ENCODE results near the gene CBX8. TPM values are rescaled to one million over a fixed set of nuclear protein-coding genes. Genes with fewer than 3 reads are reported as not detected.

CBX8 gene
- total RNA-seq, 3 donors from 2014 or later, result 1.7 to 4.3 (median 3.1) TPM

DNA sequence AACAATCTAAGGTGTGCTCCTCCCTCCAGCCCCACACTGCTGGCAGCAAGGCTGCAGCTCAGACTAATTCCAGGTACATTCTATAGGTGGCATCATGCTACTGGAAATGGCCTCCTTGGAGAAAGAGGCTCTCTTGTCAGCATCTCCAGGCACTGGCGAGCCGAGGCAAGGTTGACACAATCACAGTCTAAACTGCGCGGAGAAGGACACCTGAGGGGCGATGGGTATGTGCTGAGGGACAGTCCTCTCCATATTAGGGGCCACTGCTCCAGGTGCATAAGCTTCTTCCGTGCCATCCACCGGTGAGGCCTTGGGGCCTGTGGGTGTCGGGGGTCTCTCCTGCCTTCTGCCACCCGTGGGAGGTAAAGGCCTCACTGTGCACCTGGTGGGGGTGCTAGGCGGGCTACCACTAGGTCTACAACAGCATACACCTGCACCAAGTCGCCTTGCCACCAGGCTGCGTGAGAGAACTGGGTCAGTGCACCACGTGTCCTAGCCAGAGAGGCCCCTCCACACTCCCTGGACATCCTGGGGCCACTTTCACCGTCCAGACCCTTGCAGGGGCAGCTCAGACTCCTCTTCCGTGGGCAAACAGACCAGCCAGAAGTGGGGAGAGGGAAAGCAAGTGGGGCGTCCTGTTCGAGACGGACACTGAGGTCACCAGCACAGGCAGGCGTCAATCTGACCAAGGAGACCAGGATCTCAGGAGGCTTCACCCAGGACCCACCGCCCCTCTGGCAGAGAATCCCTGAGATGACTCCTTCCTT lies 12.1 kb upstream of the CBX8 start:
- H3K4me3 Mint-ChIP-seq, result no peak overlapping the region
- H3K9me3 Mint-ChIP-seq, result no peaks in the 10 kb centered on the region
- no peaks in the 10 kb centered on the region for H3K36me3 Mint-ChIP-seq (ENCODE audit: insufficient read depth)
- H3K27me3 Mint-ChIP-seq (ENCODE audit: low read depth), result peaks cover 65% of the 10 kb centered on the region
- DNase-seq (no peak), ATAC-seq (no peak)
- peaks cover 32% of the 10 kb centered on the region for H3K4me1 Mint-ChIP-seq (ENCODE audit: low read depth)

DNA sequence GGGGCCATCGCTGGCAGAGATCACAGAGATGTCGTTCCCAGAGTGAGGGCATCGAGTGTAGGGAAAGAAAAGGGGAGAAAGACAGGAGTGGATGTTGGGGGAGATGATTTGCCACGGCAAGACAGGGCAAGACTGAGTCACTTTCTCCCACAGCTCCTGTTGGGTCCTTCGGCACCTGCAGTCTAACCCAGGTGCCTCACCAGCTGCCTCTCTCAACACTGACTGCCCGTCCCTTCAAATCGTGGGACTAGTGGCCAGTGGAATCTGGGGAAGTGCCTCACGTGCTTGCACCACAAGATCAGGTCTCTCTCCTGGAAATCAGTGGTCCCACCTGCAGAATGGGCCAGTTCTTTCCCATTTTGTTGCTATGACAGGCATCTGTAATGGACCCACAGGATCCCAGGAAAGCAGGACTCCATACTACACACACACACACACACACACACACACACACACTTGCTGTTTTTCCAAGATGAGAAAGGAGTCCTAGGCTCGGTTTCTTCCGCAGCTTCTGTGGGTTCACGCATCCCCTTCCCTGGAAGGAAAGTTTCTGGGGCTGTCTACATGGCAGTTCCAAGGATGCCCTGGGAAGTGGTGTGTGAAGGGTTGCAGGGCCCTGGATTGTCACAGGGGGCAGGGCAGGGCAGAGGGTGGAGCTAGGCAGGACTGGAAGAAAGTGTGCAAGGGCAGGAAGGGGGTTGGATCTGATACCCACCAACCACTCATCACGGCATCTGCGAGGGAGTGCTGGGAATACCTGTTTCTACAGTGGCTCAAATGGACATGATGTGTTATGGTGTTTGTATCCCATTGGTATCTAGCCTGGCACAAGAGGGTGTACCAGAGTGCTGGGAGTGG lies 10.2 kb upstream of the CBX8 start:
- no peak for DNase-seq
- no peaks in the 10 kb centered on the region for H3K9me3 Mint-ChIP-seq
- H3K4me1 Mint-ChIP-seq (ENCODE audit: low read depth), result peaks cover 30% of the 10 kb centered on the region

DNA sequence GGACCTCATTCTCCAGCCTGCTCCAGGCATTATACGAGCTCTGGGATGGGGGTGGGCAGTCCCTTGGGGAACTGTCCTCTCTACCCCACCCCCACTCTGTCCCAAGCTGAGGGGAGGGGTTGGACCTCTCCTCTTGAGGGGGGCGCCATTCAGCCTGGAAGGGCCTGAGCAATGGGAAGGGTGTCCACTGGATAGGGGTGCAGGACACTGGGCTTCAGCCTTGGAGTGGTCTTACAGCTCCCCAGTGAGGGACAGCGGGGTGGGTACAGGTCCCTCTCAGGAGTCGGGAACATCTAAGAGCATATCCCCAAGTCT lies 9.5 kb upstream of the CBX8 start:
- Mint-ChIP-seq H3K27me3 (ENCODE audit: low read depth) (peaks cover 71% of the 10 kb centered on the region), H3K9me3 (no peaks in the 10 kb centered on the region), H3K4me3 (no peak overlapping the region), H3K4me1 (ENCODE audit: low read depth) (peaks cover 29% of the 10 kb centered on the region), H3K36me3 (ENCODE audit: insufficient read depth) (no peaks in the 10 kb centered on the region)
- ATAC-seq (no peak), DNase-seq (no peak)

More for the DNA sequence above, 10.2 kb upstream of the CBX8 start:
- Mint-ChIP-seq H3K27me3 (ENCODE audit: low read depth) (peaks cover 71% of the 10 kb centered on the region), H3K36me3 (ENCODE audit: insufficient read depth) (no peaks in the 10 kb centered on the region), H3K4me3 (no peak overlapping the region)
- ATAC-seq, result no peak

- no peak for DNase-seq
- H3K9me3 Mint-ChIP-seq, result no peaks in the 10 kb centered on the region
- peak overlapping the region; percentile 50 for H3K4me3 Mint-ChIP-seq
- peak; percentile 4 to 8 for ATAC-seq
- peaks cover 31% of the 10 kb centered on the region for H3K4me1 Mint-ChIP-seq (ENCODE audit: low read depth)
- no peaks in the 10 kb centered on the region for H3K36me3 Mint-ChIP-seq (ENCODE audit: insufficient read depth)
- peaks cover 75% of the 10 kb centered on the region for H3K27me3 Mint-ChIP-seq (ENCODE audit: low read depth)
Observed at GRCh38 chr17:79804856-79805696, 8.2 kb upstream of the CBX8 start.

DNA sequence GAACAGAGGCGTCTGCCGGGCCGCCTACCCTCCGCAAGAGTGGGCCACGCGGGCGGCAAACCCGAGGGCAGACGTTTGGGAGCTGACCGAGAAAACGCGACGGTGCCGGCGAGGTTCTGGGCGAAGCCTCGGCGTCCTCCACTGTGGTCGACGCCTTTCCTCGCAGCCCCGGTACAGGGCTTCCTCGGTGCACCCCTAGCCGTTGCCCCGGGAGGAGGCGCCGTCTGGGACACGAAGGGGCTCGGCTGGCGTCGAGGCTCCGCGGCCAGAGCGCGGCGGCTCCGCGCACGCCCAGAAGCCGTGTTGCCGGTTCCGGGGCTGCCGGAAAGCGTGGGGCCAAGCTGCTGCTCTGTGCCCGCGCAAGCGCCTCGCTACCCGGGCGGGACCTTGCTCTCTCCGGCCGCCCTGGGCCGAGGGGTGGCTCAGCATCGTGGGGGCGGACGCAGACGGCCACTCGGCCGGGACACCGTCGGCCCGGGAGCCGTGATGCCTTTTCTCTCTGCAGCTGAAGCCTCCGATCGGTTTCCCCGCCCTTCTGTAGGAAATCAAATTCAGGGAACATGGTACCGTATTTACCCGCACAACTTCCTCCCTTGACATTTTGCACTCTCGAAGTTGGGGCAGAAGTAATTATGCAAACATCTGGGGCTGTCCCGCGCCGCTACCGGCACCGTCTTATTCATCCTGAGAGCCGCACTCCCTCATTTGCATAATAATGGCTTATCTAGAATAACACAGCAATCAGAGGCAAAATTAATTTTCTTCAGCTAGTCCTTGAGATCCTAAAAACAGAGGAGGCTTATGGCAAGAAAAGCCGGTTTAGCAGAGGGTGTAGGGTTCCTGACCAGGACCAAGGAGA lies 7.3 kb upstream of the CBX8 start:
- Mint-ChIP-seq H3K4me1 (ENCODE audit: low read depth) (peaks cover 38% of the 10 kb centered on the region), H3K27me3 (ENCODE audit: low read depth) (peaks cover 82% of the 10 kb centered on the region), H3K4me3 (peak overlapping the region; percentile 50), H3K36me3 (ENCODE audit: insufficient read depth) (no peaks in the 10 kb centered on the region), H3K9me3 (no peaks in the 10 kb centered on the region)
- DNase-seq (peak; percentile 61), ATAC-seq (peak; percentile 90 to 91)

- Mint-ChIP-seq H3K36me3 (ENCODE audit: insufficient read depth) (no peaks in the 10 kb centered on the region), H3K9me3 (no peaks in the 10 kb centered on the region), H3K4me1 (ENCODE audit: low read depth) (peaks cover 41% of the 10 kb centered on the region), H3K4me3 (no peak overlapping the region), H3K27me3 (ENCODE audit: low read depth) (peaks cover 79% of the 10 kb centered on the region)
- DNase-seq, result no peak
- no peak for ATAC-seq
Observed at GRCh38 chr17:79803421-79803996, 6.6 kb upstream of the CBX8 start.

DNA sequence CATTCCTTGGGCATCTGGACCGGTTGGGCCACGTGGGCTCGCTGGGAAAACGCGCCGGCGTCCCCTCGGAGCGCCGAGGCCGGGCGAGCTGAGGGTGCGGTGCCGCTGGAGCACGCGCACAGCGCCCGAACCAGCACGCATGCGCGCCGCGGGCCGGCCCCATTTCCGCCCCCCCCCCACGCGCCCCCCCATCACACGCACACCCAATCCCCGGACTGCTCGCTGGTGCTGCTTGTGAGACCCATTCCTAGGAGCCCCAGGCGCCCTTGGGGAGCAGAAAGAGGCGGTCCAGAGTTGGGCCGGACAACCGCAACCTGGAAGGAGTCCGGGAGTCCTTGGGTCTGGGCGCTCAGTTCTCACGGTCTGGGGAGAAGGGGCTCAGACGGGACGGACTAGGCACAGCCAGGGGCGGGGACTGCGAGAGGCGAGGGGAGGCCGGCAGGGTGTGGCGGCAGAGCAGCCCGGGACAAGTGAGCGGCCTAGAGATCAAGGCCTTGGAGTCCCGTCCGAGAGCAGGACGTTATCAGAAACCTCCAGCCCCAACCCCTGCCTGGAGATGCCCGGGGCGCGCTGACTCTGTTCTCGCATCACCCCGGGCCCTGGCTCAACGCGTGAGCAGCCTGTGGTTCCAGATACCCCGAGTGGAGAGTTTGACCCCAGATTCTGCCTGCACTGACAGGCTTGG lies 6.0 kb upstream of the CBX8 start:
- Mint-ChIP-seq H3K27me3 (ENCODE audit: low read depth) (peaks cover 75% of the 10 kb centered on the region), H3K9me3 (no peaks in the 10 kb centered on the region), H3K36me3 (ENCODE audit: insufficient read depth) (no peaks in the 10 kb centered on the region), H3K4me1 (ENCODE audit: low read depth) (peaks cover 43% of the 10 kb centered on the region), H3K4me3 (no peak overlapping the region)
- ATAC-seq (no peak), DNase-seq (no peak)

DNA sequence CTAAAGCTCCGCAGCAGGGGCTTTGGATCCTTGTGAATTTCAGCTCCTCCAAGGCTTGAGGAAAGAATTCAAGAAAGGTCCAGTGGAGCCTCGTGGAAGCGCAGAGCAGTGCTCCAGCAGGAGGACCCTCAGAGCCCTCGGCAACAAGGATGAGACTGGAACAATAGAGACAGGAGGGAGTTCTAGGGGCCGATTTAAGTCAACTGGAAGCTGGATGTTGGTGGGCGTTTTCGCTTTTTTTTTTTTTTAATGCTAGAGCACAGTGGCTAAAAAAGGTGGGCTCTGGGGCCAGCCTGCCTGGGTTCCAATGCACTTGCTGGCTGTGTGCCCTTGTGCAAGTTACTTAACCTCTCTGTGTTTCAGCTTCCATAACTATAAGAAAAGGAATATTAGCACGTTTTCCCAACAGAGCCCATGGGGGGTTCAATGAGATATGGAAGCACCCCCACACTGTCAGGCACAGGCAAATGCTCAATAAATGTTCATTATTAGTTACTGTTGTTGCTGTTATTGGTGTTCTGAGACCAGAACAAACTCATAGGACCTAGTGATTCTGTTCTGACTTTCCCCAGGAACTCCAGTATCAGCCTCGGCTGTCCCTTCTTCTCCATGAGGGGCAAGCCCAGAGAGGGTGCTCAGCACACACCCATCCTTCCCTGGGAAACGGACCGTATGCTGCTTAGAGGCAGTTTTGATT lies 5.3 kb upstream of the CBX8 start:
- Mint-ChIP-seq H3K27me3 (ENCODE audit: low read depth) (peaks cover 68% of the 10 kb centered on the region), H3K4me3 (no peak overlapping the region), H3K9me3 (no peaks in the 10 kb centered on the region), H3K4me1 (ENCODE audit: low read depth) (peaks cover 43% of the 10 kb centered on the region), H3K36me3 (ENCODE audit: insufficient read depth) (no peaks in the 10 kb centered on the region)
- no peak for DNase-seq
- no peak for ATAC-seq

DNA sequence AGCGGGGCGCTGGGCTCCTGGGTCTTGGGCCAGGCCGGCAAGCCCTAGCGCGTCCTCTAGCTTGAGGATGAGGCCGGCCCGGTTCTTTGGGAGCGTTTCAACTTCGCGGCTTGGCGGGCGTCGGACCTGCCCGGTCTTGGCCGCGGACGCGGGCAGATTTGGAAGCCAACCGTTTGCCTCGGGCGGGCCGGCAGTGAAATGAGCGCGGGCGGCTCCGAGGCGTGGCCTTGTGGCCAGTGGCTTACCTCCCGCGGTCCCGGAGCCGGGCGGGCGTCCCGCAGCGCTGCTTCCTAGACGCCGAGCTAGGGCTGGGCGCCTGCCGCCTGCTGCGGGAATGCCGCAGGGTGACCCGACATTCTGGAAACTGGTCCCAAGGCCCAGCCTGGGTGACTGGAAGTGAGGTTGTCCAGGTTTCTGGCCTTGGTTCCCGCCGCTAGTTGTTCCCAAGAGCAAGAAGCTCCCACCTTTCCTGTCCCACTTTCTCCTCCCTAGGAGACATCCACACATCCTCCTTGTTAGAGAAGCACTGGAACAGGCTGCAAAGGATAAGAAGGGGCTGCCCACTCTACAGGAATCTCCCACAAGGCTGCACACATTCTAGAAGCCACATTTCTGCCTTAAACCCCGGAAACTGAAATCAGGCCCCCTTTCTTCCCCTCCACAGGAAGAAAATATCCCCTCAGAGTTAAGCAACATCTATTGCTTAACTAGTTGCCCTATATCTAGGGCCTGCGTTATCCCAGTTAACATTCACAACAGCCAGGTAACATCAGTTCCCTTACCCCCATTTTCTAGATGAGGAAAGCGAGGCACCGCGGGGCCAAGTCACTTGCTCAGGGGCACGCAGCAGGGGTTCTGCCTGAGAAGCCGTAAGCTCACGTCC lies 4.5 kb upstream of the CBX8 start:
- H3K36me3 Mint-ChIP-seq (ENCODE audit: insufficient read depth), result no peaks in the 10 kb centered on the region
- no peak overlapping the region for H3K4me3 Mint-ChIP-seq
- H3K4me1 Mint-ChIP-seq (ENCODE audit: low read depth), result peaks cover 44% of the 10 kb centered on the region
- ATAC-seq, result no peak
- peaks cover 61% of the 10 kb centered on the region for H3K27me3 Mint-ChIP-seq (ENCODE audit: low read depth)
- no peak for DNase-seq
- no peaks in the 10 kb centered on the region for H3K9me3 Mint-ChIP-seq

GRCh38 chr17:79800325-79801155 lies 3.7 kb upstream of the CBX8 start:
- peaks cover 47% of the 10 kb centered on the region for H3K4me1 Mint-ChIP-seq (ENCODE audit: low read depth)
- DNase-seq (no peak), ATAC-seq (no peak)
- H3K36me3 Mint-ChIP-seq (ENCODE audit: insufficient read depth), result no peaks in the 10 kb centered on the region
- H3K27me3 Mint-ChIP-seq (ENCODE audit: low read depth), result peaks cover 53% of the 10 kb centered on the region
- H3K4me3 Mint-ChIP-seq, result peak overlapping the region; percentile 61
- no peaks in the 10 kb centered on the region for H3K9me3 Mint-ChIP-seq
